ENCODE results near the gene OSBPL9.

DNA sequence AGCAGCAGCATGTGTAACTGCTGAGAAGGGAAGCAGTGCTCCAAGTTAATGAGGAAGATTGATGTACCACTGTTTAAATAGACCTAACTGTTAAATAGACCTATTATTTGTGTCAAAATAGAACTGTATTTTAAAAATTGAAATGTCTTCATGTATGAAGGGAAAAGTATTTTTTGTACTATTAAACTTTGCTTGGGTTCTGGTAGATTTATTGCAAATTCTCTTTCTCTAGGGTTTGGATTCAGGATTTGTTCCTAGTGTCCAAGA is 128.3 kb downstream of the OSBPL9 start:
- TF ChIP-seq, protein P1, sequence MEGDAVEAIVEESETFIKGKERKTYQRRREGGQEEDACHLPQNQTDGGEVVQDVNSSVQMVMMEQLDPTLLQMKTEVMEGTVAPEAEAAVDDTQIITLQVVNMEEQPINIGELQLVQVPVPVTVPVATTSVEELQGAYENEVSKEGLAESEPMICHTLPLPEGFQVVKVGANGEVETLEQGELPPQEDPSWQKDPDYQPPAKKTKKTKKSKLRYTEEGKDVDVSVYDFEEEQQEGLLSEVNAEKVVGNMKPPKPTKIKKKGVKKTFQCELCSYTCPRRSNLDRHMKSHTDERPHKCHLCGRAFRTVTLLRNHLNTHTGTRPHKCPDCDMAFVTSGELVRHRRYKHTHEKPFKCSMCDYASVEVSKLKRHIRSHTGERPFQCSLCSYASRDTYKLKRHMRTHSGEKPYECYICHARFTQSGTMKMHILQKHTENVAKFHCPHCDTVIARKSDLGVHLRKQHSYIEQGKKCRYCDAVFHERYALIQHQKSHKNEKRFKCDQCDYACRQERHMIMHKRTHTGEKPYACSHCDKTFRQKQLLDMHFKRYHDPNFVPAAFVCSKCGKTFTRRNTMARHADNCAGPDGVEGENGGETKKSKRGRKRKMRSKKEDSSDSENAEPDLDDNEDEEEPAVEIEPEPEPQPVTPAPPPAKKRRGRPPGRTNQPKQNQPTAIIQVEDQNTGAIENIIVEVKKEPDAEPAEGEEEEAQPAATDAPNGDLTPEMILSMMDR (conservative IDR thresholded peaks at IDR 0.05) = no peak
- TF ChIP-seq EZH2 (IDR thresholded peaks at IDR 0.05; ENCODE audit: low read depth) = no peak
